HG02763 (cell line): Measurements from ENCODE around the gene FRG1.
"Not testable (repeated sequence)": the region's sequence is repeated elsewhere in the genome, so short reads cannot be mapped to it uniquely, and the experiment has no call there.

Source experiments
- ATAC-seq: cut with Tn5 transposase; IDR thresholded peaks from one replicate; pipeline ENCODE4 v1.9.1; 2021; ENCODE audit warnings: mild to moderate bottlenecking, moderate library complexity; ENCODE audit not compliant: unreplicated experiment

Gene FRG1

DNA sequence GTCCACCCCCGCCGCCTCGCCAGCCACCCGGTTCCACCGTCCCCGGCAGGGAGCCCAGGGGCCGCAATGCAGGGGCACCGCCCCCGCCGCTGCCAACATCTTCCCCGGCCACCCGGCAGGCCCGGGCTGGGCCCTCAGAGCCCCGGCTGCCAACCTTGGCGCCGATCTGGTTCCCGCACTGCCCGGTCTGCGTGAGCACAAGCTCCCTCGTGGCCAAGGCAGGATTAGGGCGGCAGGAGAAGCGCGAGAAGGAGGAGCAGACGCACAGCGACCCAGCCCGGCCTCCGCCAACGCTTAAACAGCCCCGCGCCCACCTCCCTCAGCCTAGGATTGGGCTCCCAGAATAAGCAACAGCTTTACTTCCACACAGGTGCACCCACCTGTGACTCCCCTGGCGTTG lies 44.0 kb downstream of the FRG1 start:
- not testable (repeated sequence) for ATAC-seq

GRCh38 chr4:189985651-189986243 lies 45.1 kb downstream of the FRG1 start:
- ATAC-seq: not testable (repeated sequence)

- no peak for ATAC-seq
Observed at GRCh38 chr4:189988877-189989431, 48.3 kb downstream of the FRG1 start.

- not testable (repeated sequence) for ATAC-seq
Observed at GRCh38 chr4:189989941-189990340, 49.3 kb downstream of the FRG1 start.
